Measurements from ENCODE around the gene SLC23A1.

SLC23A1 gene

DNA sequence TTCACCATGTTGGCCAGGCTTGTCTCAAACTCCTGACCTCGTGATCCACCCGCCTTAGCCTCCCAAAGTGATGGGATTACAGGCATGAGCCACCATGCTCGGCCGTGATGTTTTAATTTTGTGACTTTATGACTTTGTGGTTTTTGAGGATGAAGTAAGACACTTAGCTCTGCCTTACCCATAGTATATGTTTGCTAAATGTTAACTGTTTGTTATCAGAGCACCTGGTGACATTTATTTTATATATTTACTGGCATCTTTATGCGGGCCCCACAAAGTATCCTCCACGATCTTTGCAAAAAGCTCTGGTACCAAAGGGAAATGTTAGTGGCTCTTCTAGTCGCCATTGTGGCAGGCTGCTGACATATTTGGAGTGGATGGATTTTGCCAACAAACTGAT is 6.7 kb downstream of the SLC23A1 start:
- no peak for TF ChIP-seq CTCF (IDR thresholded peaks at IDR 0.05; ENCODE audit: insufficient read depth, low read length)
- no peak for TF ChIP-seq REST (IDR thresholded peaks at IDR 0.05; ENCODE audit: insufficient replicate concordance, low read depth)
- no peak for TF ChIP-seq SPI1 (IDR thresholded peaks at IDR 0.05; ENCODE audit: borderline replicate concordance, low read depth)
- TF ChIP-seq POLR2AphosphoS5 (IDR thresholded peaks at IDR 0.05; ENCODE audit: low read depth): no peak
- TF ChIP-seq GABPA (IDR thresholded peaks at IDR 0.05; ENCODE audit: low read depth): no peak
- H3K27ac ChIP-seq (replicated peaks): no peak overlapping the region
- H3K27me3 ChIP-seq (ENCODE audit: insufficient read depth, poor library complexity, severe bottlenecking): no peaks in the 10 kb centered on the region
- no peak overlapping the region for H3K4me3 ChIP-seq (replicated peaks; ENCODE audit: insufficient read depth, low read length)
- no peak for DNase-seq (ENCODE audit: low read depth in 1 of 2, low spot score in 1 of 2)

- Histone ChIP-seq H3K27ac (replicated peaks) (no peak overlapping the region), H3K4me3 (replicated peaks; ENCODE audit: insufficient read depth, low read length) (no peak overlapping the region), H3K27me3 (ENCODE audit: insufficient read depth, poor library complexity, severe bottlenecking) (no peaks in the 10 kb centered on the region)
- no peak for TF ChIP-seq REST (IDR thresholded peaks at IDR 0.05; ENCODE audit: insufficient replicate concordance, low read depth)
- no peak for TF ChIP-seq SPI1 (IDR thresholded peaks at IDR 0.05; ENCODE audit: borderline replicate concordance, low read depth)
- TF ChIP-seq CTCF (IDR thresholded peaks at IDR 0.05; ENCODE audit: insufficient read depth, low read length): no peak
- TF ChIP-seq POLR2AphosphoS5 (IDR thresholded peaks at IDR 0.05; ENCODE audit: low read depth): no peak
- no peak for TF ChIP-seq GABPA (IDR thresholded peaks at IDR 0.05; ENCODE audit: low read depth)
- no peak for DNase-seq (ENCODE audit: low read depth in 1 of 2, low spot score in 1 of 2)
These were observed 8.2 kb downstream of the SLC23A1 start for GRCh38 chr5:139374909-139375308.

- no peak for DNase-seq (ENCODE audit: low read depth in 1 of 2, low spot score in 1 of 2)
- Histone ChIP-seq H3K4me3 (replicated peaks; ENCODE audit: insufficient read depth, low read length) (no peak overlapping the region), H3K27me3 (ENCODE audit: insufficient read depth, poor library complexity, severe bottlenecking) (no peaks in the 10 kb centered on the region), H3K27ac (replicated peaks) (no peak overlapping the region)
- no peak for TF ChIP-seq POLR2AphosphoS5 (IDR thresholded peaks at IDR 0.05; ENCODE audit: low read depth)
- no peak for TF ChIP-seq CTCF (IDR thresholded peaks at IDR 0.05; ENCODE audit: insufficient read depth, low read length)
- TF ChIP-seq REST (IDR thresholded peaks at IDR 0.05; ENCODE audit: insufficient replicate concordance, low read depth): no peak
- no peak for TF ChIP-seq GABPA (IDR thresholded peaks at IDR 0.05; ENCODE audit: low read depth)
- no peak for TF ChIP-seq SPI1 (IDR thresholded peaks at IDR 0.05; ENCODE audit: borderline replicate concordance, low read depth)
These were observed 11.3 kb downstream of the SLC23A1 start for GRCh38 chr5:139371482-139372435.

All from HL-60 (cell line).